ENCODE data around the gene COG7.

GRCh38 chr16:23453338-23454052 lies 506 bp upstream of the COG7 start:
- TF ChIP-seq POLR2AphosphoS5 (IDR thresholded peaks at IDR 0.05; ENCODE audit: borderline replicate concordance, low read depth, low read length) (no peak), EZH2 (IDR thresholded peaks at IDR 0.05) (no peak)

Measured in SK-N-MC (cell line).